AG04450 (cell line): ENCODE results near the gene PRKAA2. TPM values are rescaled to one million over a fixed set of nuclear protein-coding genes. Genes with fewer than 3 reads are reported as not detected.

Experiments
- CTCF ChIA-PET: fragments of 300-600, 350-600 bp; formaldehyde crosslinking; extraction: SDS; loops from one replicate; lab custom pipeline; 2022; ENCODE audit warnings: antibody characterized with exemption, inconsistent platforms; lab: Charles Lee
- POLR2A ChIA-PET: fragments of 350-600 bp; formaldehyde crosslinking; extraction: SDS; loops from one replicate; lab custom pipeline; 2021; ENCODE audit warnings: antibody characterized with exemption, inconsistent platforms; lab: Yijun Ruan, JAX
- DNase-seq: peaks from one replicate; pipeline ENCODE4 v3.0.0-alpha.2; 2011; ENCODE audit warnings: low read depth, low spot score
- H3K27ac ChIP-seq: one replicate; pipeline ENCODE4 v1.5.1; 2012; ENCODE audit warnings: low read depth, low read length, control low read depth
- H3K27me3 ChIP-seq: one replicate; pipeline ENCODE4 v1.6.0; 2012; ENCODE audit warnings: low read length; ENCODE audit not compliant: control insufficient read depth, insufficient read depth
- H3K4me3 ChIP-seq: 2 replicates; pipeline ENCODE4 v1.5.1; 2011; ENCODE audit warnings: mild to moderate bottlenecking, low read depth, low read length, control low read depth
- H3K9me3 ChIP-seq: 2 replicates; pipeline ENCODE4 v1.5.1; 2012; ENCODE audit warnings: low read length; ENCODE audit not compliant: control insufficient read depth, insufficient read depth
- CTCF ChIP-seq: IDR thresholded peaks from 2 replicates; pipeline ENCODE4 v1.5.1; 2011; ENCODE audit warnings: low read depth, low read length, control low read depth, inconsistent platforms
- polyA plus RNA-seq: library from polyadenylated mRNA; depleted of rRNA; stranded (reverse); fragments of >200 nt; gene quantifications from 2 replicates; pipeline ENCODE4 v1.2.3, GENCODE V29; 2011

PRKAA2 gene
- polyA plus RNA-seq, 1 experiment, result 4.7 TPM

GRCh38 chr1:56626546-56626945 is 18.6 kb upstream of the PRKAA2 start:
- no peak for TF ChIP-seq CTCF
- Histone ChIP-seq H3K27ac (no peak overlapping the region), H3K4me3 (no peak overlapping the region), H3K27me3 (no peaks in the 10 kb centered on the region), H3K9me3 (peaks cover 4% of the 10 kb centered on the region; the same call in 1 of the 2 replicates)
- no peak for DNase-seq
- ChIA-PET CTCF (interaction anchor here (0.6 kb wide), 1 partner anchor 82 kb away, joined by 3 read pairs; no protein-coding TSS in a partner anchor), POLR2A (interaction anchor here (0.6 to 1.0 kb wide), 2 partner anchors 18 to 54 kb away, joined by 3 read pairs; partner anchors contain the start of gene PRKAA2)

DNA sequence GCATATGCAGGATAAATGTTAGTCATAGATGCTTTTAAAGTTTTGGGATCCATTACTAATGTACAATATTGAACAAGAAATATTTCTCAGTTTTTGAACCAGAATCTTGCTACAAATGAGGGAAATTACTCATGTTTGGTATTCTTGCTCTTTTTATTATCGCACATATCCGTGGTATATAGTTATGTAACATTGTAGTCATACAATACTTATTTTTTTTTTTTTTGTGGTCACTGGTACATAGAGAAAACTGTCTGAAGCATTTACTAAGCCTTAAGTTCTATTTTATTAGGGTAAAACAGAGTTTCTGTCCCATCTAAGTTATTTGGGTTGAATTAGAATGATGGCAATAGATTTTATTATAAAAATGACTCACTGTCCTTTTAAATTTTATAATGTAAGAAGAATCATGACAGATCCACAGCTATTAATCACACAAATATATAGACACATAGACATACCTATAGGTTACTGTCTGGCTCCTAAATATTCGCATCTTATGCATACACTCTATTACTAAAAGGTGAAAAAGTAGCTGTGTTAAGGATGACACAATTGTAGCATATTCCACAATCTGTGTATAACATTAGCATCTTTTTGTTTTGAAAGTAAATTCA is 18.0 kb upstream of the PRKAA2 start:
- H3K27me3 ChIP-seq, result no peaks in the 10 kb centered on the region

DNA sequence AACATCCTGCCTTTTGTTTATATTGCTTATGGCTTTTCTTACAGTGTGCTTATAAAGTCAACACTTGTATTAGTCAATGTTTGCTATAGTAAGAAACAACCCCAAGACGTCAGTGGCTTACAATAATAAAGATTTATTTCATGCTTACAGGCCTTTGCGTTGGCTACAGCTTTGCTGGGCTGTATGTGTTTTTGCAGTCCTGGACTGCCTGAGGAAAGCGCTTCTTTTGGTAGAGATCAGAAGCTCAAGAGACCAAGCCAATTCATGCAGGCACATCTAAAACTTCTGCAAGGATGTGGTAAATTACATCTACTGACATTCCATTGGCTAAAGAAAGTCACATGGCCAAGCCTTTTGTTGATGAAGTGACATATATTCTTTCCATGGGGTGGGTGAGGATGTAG is 17.5 kb upstream of the PRKAA2 start:
- no peak for TF ChIP-seq CTCF
- no peak for DNase-seq
- ChIA-PET POLR2A (interaction anchor here (0.6 to 1.1 kb wide), 2 partner anchors 17 to 48 kb away, joined by 3 to 4 read pairs; partner anchors contain the start of gene PLPP3), CTCF (interaction anchor here (0.7 kb wide), 1 partner anchor 174 kb away, joined by 3 read pairs; no protein-coding TSS in a partner anchor)
- H3K27ac ChIP-seq, result no peak overlapping the region
- peaks cover 4% of the 10 kb centered on the region; the same call in 1 of the 2 replicates for H3K9me3 ChIP-seq
- no peaks in the 10 kb centered on the region for H3K27me3 ChIP-seq
- no peak overlapping the region for H3K4me3 ChIP-seq

More for the DNA sequence above, 18.0 kb upstream of the PRKAA2 start:
- POLR2A ChIA-PET, result interaction anchor here (0.6 to 1.1 kb wide), 3 partner anchors 18 to 55 kb away, joined by 3 read pairs; partner anchors contain the start of genes PLPP3 and PRKAA2
- Histone ChIP-seq H3K27ac (no peak overlapping the region), H3K9me3 (peaks cover 4% of the 10 kb centered on the region; the same call in 1 of the 2 replicates), H3K4me3 (no peak overlapping the region)
- no peak for DNase-seq
- TF ChIP-seq CTCF, result no peak
- CTCF ChIA-PET, result interaction anchor here (0.6 to 0.7 kb wide), 2 partner anchors 82 to 174 kb away, joined by 3 read pairs; no protein-coding TSS in a partner anchor

DNA sequence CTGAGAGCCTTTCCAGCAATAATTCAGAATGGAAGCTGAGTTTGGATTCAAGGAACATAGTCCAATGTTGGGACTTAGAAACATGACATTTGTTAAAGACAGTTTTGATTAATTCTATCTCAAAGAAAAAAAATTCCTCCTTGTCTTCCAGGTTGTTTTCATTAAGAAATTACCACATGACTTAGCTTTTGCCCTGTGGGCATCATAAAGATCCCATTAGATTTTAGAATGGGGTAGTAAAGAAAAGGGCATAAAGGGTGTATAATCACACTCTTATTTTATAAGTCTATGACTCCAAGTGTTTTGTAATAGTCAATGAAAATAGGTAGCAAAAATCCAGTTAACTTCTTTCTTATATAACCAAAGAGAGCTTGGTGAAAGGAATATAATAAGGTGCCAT is 14.3 kb upstream of the PRKAA2 start:
- H3K27ac ChIP-seq, result no peak overlapping the region
- ChIA-PET POLR2A (no interaction called here), CTCF (no interaction called here)
- H3K27me3 ChIP-seq, result no peaks in the 10 kb centered on the region
- TF ChIP-seq CTCF, result no peak
- no peak for DNase-seq
- H3K4me3 ChIP-seq, result no peak overlapping the region
- no peaks in the 10 kb centered on the region for H3K9me3 ChIP-seq

DNA sequence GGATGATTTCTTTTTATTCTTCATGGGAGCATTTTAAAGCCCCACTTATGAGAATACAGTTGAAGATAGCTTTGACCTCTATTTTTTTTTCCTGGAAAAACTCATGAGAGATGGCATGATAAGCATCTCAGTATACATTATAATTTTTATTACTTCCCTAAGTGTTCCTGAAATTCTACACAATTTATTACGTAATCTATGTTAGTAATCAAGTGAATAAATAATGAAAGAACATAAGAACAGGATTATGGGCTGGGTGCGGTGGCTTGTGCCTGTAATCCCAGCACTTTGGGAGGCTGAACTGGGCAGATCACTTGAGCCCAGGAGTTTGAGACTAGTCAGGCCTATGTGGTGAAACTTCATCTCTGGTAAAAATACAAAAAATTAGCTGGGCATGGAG is 13.2 kb upstream of the PRKAA2 start:
- Histone ChIP-seq H3K27me3 (no peaks in the 10 kb centered on the region), H3K27ac (no peak overlapping the region), H3K4me3 (no peak overlapping the region), H3K9me3 (no peaks in the 10 kb centered on the region)
- TF ChIP-seq CTCF, result no peak
- ChIA-PET POLR2A (no interaction called here), CTCF (no interaction called here)
- DNase-seq, result no peak
